HEK293T (cell line): ENCODE results near the gene NFXL1.
"Not testable (repeated sequence)": the region's sequence is repeated elsewhere in the genome, so short reads cannot be mapped to it uniquely, and the experiment has no call there.

ENCODE experiments used
- SP1 ChIP-seq: fragments of 450-650 bp; IDR thresholded peaks from 2 replicates; pipeline ENCODE4 v1.6.1; 2017
- TF ChIP-seq, protein P1 (sequence below): fragments of 450-650 bp; IDR thresholded peaks from 2 replicates; pipeline ENCODE4 v1.6.1; 2016

DNA sequence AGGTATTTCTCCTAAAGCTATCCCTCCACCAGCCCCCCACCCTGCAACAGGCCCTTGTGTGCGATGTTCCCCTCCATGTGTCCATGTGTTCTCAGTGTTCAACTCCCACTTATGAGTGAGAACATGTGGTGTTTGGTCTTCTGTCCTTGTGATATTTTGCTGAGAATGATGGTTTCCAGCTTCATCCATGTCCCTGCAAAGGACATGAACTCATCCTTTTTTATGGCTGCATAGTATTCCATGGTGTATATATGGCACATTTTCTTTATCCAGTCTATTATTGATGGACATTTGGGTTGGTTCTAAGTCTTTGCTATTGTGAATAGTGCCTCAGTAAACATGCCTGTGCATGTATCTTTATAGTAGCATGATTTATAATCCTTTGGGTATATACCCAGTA is 2.8 kb upstream of the NFXL1 start:
- not testable (repeated sequence) for TF ChIP-seq SP1
- TF ChIP-seq, protein P1, sequence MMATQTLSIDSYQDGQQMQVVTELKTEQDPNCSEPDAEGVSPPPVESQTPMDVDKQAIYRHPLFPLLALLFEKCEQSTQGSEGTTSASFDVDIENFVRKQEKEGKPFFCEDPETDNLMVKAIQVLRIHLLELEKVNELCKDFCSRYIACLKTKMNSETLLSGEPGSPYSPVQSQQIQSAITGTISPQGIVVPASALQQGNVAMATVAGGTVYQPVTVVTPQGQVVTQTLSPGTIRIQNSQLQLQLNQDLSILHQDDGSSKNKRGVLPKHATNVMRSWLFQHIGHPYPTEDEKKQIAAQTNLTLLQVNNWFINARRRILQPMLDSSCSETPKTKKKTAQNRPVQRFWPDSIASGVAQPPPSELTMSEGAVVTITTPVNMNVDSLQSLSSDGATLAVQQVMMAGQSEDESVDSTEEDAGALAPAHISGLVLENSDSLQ, result not testable (repeated sequence)
